ENCODE measurements around the gene SP1.
A peak's percentile ranks its signal among the peaks of the same experiment; 100 is the strongest.
"Not testable (repeated sequence)": the region's sequence is repeated elsewhere in the genome, so short reads cannot be mapped to it uniquely, and the experiment has no call there.

Gene SP1

GRCh38 chr12:53380104-53380793, at the start of gene SP1:
TSS of gene SP1 (plus strand) at chr12:53380176. CDS start at chr12:53380292, 116 bp downstream.
- peak; percentile 100 for DNase-seq

DNA sequence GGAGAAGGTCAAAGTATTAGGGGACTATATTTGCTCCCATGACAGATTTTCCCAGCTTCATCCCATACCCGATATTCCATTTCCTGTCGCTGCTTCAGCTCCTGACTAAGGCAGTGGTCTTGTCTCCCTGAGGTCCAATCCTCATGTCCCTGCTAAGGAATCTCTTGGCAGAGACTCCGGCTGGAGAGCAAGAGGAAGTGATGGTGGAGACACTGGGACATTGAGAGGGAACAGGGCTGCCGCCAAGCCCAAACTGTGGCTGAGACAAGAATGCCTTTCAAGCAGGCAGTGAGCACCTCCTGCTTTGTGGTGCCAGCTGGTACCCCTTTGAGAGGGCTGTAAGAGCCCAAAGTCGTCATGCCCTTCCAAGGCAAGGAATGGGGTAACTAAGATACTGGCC, 49.3 kb upstream of the SP1 start:
- no peak for DNase-seq

- not testable (repeated sequence) for DNase-seq
These were observed 47.6 kb upstream of the SP1 start for GRCh38 chr12:53332339-53332738.

DNA sequence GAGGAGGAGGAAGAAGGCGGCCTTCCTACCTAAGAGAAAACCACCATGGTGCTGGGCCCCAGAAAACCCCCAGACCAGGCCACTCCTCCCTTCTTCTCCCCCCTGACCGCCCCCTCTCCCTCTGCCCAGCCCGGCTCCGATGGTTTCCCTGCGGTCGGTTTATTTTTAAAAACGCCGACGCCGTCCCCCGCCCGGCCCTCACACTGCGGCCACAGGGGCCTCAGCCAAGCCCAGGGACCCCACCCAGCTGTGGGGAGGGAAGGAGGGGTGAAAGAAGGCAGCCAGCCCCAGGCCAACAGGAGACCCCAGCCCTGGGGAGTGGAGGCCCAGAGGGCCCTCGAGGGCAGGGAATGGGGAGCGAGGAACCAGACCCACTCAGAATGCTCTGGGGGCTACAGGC, 47.2 kb upstream of the SP1 start:
- no peak for DNase-seq

DNA sequence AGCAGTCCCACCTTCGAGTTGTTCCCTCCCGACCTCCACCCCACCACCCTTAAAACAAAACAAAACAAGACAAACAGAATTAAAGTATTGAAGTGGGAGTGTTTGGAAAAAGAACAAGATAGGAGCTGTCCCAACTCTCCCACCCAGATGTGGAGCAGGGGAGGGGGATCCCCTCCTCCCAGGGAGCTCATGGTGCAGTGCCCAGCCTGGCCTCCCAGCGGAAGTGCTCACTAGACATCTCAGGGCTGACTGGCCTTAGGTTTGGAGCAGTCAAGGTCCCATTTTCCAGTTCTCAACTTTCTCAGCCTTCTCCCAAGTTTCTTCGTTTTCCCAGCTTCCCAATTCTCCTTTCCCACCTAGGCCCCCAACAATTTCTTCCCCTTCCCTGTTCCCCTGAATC, 46.7 kb upstream of the SP1 start:
- DNase-seq: no peak

- no peak for DNase-seq
These were observed 46.1 kb upstream of the SP1 start for GRCh38 chr12:53333845-53334244.

DNA sequence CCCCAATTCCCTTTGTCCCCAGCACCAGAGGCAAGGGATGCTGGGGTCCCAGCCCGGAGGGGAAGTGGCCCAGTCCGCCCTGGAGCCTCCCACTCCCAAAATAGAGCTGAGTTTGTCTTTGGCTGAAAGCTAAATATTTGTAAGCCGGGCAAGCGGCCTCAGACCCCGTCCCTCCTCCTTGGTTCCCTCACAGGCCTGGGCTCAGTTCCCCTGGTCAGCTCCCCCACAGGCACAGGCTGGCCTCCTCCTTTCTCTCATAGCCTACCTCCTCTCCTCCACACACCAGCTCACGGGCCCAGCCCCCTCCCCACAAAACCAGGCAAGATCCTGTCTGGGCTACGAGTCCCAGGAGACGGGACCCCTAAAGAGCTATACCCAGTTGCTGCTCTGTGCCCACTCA, 45.2 kb upstream of the SP1 start:
- no peak for DNase-seq

DNA sequence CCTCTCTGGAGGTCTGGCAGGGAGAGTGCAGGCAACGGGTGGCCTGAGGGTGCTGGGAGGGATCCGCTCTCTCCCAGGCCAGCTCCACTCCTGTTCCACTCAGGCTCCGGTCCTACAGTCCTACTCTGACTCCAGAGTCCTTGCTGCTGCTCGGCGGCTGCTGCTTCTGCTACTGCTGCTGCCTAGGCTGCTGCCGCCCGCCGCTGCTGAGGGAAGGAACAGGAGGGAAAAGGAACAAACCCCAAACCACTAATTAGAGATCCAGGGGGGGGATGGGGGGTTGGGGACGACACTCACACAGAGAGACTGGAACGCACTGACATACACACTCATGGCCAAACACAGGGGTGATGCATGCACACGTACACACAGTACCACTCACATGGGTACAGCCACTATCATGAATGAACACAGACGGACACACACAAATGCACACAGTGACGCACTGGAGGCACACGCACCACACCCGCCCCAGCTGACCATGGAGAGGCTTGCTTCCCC, 43.7 kb upstream of the SP1 start, which contains the start of gene SP7:
Gene SP7 (minus strand): TSS at position 174 of the 501 bp plus-strand sequence. CDS start 708 bp downstream, outside the sequence.
- no peak for DNase-seq

DNA sequence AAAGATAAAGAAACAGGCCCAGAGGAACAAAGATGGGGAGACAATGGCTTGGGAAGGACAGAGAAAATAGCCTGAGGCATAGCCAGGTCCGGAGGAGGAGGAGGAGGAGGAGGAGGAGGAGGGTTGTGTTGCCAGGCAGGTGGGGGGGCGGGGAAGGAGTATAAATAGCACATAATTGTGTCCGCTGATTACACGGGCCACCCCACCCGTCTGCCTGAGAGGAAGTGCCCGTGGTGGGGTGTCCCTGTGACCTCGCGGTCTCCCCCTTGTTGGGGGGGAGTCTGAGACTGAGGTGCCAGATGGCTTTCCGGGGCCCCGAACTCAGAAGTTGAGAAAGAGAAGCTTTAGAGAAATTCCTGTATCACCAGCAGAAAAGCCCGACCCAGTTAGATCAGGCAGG, 42.0 kb upstream of the SP1 start:
- no peak for DNase-seq

- DNase-seq: no peak
These were observed 41.1 kb upstream of the SP1 start for GRCh38 chr12:53338916-53339315.

DNA sequence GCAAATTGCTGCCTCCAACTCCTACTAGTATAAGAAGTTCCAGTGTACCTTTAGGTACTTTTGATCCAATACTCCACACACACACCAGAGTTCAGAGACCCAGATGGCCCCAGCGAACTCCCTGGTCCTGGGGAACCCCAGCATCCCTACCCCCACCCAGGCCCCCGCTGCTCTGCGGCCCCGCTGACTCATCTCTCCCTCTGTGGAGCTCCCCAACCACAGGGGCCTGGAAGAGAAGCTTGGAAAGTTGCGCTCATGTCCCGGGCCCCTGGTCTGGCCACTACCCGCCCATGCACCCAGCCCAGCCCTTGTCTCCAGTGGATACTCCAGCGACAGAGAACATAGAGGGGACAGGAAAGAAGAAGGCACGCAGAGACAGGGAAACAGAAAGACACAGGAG, 39.6 kb upstream of the SP1 start:
- no peak for DNase-seq

DNA sequence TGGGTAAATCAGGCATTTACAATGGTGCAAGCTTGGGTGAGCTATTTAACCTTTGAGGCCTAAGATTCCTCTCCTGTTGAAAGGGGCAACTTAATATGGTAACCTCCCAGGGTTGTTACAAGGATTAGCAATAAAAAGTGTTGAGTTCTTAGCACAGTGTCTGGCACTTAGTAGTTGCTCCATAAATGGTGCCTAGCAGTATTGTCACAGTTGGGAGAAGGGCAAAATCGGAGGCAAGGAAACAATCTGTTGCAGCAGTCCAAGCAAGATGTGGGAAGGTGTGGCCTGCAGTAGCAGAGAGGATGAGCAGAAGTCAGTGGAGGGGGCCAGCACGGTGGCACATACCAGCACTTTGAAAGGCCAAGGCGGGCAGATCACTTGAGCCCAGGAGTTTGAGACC, 36.5 kb upstream of the SP1 start:
- DNase-seq: no peak

- no peak for DNase-seq
These were observed 36.0 kb upstream of the SP1 start for GRCh38 chr12:53343969-53344368.

- DNase-seq: no peak
These were observed 35.5 kb upstream of the SP1 start for GRCh38 chr12:53344487-53344823.

DNA sequence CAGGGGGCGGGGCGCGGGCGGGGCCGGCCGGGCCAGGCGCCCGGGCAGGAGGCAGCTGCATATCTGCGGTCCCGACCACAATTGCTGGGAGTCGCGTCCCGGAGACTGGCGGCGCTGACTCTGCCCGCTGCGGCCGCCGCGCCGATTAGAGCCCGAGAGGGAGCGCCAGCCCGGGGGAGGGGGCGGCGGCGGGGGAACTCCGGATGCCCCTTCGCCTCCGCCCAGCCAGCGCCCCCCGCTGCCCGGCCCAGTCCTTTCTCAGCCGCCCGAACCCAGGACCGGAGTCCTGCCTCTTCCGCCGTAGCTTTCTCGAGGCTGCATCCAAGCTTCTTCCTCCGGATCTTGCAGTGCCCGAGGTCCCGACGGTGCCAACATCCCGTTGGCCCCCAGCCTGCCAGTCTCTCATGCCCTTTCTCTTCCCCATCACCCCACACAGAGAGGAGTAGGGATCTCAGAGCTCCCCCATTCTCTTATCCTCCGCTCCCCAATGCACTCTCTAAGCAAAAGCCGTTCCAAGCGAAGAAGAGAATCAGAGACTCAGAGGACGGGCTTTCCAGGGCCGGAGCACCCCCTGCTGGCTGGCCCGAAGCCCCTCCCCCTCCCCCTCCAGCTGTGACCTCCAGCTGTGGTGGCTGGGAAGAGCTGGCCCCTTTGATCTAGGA, 35.0 kb upstream of the SP1 start:
- peak; percentile 58 for DNase-seq

DNA sequence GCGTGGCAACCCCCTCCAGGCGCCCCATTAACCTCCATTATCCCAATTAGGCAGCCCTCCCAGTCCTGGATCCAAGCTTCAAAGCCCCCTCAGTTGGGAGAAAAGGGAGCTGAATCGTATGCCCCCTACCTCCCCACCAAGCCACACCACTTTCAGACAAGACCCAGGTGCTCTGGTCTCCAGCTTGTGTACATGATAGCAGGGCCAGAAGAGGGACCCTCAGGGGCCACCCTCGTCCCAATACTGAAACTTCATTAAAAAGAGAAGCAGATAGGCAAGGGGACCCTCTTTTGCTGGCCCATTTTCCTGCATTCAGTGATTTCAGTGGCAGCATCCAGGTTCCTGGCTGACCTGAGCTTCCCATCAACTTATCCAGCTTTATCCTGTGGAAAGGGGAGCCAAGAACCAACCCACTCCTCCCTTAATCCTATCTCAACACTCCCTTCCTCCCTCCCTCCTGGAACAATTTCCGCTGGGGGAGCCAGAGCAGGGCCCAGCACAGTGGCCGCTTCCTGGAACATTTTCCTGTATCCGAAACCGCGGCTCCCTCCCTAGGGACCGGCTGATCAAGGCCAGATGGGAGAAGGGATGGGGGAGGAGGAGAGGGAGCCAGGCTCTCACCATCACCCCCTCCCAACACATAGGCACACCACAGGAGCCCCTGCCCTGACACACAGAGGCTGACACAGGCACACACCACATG, 34.3 kb upstream of the SP1 start:
- no peak for DNase-seq

DNA sequence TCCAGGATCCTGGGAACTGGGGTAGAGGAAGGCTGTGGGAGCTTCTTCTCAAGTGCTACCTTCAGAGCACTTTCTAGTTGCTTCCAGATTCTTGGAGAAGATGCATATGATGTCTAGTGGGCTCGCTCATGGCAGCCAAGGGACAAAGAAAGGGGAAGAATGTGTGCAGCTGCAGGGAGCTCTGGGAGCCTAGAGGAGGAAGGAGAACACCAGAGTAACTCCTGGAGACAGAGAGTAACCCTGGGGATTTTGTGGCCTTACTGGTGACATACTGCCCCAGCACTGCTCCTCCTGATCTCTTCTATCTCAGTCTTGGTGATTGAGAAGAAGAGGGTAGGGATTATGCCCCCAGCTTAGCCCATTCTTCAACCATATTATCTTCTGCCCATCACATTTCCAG, 33.5 kb upstream of the SP1 start:
- DNase-seq: no peak

GRCh38 chr12:53347905-53348304, 32.1 kb upstream of the SP1 start:
- no peak for DNase-seq

GRCh38 chr12:53352331-53353256, 27.4 kb upstream of the SP1 start:
- DNase-seq: peak; percentile 75

GRCh38 chr12:53353257-53353655, 26.7 kb upstream of the SP1 start:
- no peak for DNase-seq

- no peak for DNase-seq
These were observed 24.9 kb upstream of the SP1 start for GRCh38 chr12:53355121-53355520.

DNA sequence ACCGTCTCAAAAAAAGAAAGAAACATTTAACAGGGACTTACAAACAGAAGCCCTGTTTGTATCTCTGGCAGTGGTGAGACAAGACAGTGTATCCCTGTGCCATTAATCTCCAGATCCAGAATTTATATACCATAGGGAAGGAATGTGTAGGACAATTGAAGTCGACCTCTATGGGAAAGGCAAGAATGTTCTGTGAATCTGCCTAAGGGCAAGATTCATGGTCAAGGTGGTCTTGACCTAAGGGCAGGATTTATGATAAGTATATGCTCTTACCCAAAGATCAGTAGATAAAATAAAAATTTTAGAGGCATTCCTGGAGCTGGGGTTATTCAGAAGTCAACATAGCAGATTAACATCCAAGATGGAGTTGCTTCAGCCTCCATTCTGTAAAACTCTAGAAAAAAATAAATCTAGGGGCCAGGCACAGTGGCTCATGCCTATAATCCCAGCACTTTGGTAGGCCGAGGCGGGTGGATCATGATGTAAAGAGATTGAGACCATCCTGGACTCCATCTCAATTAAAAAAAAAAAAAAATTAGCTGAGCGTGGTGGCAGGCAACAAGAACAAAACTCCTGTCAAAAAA, 21.0 kb upstream of the SP1 start:
- no peak for DNase-seq
